ENCODE results near the gene UNC5A.

The UNC5A gene

DNA sequence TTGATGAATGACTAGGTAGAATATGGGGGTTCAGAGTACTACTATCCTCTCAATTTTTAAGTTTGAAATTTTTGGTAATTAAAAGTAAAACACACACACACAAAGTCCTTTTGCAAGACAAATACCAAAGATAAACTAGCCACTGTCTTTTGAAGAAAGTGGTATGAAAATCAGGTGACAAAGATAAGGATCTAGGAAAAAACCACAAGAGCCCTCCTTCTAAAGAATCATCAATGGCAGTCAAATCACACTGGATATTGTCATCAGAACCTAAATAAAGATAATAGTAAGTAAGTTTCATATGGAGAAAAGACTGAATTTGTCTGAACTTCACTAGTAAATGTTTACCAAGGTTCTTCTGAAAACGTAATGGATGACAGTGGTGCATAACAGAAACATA, 119.3 kb downstream of the UNC5A start:
- no peak overlapping the region for H3K4me3 ChIP-seq (ENCODE audit: low read length)
- TF ChIP-seq, protein P1, sequence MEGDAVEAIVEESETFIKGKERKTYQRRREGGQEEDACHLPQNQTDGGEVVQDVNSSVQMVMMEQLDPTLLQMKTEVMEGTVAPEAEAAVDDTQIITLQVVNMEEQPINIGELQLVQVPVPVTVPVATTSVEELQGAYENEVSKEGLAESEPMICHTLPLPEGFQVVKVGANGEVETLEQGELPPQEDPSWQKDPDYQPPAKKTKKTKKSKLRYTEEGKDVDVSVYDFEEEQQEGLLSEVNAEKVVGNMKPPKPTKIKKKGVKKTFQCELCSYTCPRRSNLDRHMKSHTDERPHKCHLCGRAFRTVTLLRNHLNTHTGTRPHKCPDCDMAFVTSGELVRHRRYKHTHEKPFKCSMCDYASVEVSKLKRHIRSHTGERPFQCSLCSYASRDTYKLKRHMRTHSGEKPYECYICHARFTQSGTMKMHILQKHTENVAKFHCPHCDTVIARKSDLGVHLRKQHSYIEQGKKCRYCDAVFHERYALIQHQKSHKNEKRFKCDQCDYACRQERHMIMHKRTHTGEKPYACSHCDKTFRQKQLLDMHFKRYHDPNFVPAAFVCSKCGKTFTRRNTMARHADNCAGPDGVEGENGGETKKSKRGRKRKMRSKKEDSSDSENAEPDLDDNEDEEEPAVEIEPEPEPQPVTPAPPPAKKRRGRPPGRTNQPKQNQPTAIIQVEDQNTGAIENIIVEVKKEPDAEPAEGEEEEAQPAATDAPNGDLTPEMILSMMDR (conservative IDR thresholded peaks at IDR 0.05; ENCODE audit: low read length), result no peak
- DNase-seq (ENCODE audit: low read depth), result no peak

Data from AG10803 (cell line).